ENCODE results near the gene TNFRSF13B.

Gene TNFRSF13B

DNA sequence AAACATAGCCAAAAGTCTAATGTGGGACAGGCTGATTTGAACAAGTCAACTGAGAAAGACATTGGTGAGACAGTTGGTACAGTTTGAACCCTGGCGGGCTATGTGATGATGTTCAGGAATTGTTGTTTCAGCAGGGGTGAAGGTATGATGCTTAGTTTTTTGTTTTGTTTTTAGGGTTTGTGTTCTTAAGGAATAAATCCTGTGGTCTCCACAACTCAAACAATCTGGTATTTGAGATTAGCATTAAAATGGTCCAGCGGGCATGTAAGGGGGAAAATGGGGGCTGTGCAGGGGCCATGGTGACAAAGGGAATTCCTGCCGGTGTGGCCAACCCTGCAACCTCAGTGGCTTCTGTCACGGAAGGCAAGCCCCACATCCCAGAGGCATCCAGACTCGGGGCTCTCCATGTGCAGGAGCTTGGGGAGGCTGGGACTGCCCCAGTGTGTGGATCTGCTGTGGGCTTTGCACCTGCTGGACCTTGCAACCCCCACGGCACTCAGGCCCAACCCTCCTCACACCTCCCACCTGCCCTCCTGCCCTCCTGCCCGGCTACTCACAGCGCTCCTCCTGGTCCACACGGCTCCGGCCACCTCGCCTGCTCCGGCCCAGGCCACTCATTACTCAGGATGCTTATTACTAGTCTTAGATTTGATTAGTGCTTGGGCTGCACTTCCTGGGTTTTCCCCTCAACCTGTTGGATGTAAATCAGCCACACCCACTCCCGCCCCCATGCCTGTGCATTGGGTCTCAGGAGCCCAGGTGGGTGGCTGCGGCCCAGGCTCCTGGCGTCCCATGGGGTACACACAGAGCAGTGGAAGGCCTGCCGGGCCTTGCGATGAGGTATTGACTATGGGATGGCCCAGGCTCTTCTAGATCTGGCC lies at the start of gene TNFRSF13B:
TNFRSF13B (minus strand) TSS at position 661 of the 881 bp plus-strand sequence; CDS start at position 618, 43 bp downstream.
- TF ChIP-seq, protein P1, sequence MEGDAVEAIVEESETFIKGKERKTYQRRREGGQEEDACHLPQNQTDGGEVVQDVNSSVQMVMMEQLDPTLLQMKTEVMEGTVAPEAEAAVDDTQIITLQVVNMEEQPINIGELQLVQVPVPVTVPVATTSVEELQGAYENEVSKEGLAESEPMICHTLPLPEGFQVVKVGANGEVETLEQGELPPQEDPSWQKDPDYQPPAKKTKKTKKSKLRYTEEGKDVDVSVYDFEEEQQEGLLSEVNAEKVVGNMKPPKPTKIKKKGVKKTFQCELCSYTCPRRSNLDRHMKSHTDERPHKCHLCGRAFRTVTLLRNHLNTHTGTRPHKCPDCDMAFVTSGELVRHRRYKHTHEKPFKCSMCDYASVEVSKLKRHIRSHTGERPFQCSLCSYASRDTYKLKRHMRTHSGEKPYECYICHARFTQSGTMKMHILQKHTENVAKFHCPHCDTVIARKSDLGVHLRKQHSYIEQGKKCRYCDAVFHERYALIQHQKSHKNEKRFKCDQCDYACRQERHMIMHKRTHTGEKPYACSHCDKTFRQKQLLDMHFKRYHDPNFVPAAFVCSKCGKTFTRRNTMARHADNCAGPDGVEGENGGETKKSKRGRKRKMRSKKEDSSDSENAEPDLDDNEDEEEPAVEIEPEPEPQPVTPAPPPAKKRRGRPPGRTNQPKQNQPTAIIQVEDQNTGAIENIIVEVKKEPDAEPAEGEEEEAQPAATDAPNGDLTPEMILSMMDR (IDR thresholded peaks at IDR 0.05; ENCODE audit: insufficient read depth, low read length, poor library complexity, severe bottlenecking), result no peak
- Histone ChIP-seq H3K9ac (ENCODE audit: low read length) (peak within 1 kb of the TSS; percentile 68), H3K27ac (ENCODE audit: low read depth, low read length) (peak within 1 kb of the TSS; percentile 94)

DNA sequence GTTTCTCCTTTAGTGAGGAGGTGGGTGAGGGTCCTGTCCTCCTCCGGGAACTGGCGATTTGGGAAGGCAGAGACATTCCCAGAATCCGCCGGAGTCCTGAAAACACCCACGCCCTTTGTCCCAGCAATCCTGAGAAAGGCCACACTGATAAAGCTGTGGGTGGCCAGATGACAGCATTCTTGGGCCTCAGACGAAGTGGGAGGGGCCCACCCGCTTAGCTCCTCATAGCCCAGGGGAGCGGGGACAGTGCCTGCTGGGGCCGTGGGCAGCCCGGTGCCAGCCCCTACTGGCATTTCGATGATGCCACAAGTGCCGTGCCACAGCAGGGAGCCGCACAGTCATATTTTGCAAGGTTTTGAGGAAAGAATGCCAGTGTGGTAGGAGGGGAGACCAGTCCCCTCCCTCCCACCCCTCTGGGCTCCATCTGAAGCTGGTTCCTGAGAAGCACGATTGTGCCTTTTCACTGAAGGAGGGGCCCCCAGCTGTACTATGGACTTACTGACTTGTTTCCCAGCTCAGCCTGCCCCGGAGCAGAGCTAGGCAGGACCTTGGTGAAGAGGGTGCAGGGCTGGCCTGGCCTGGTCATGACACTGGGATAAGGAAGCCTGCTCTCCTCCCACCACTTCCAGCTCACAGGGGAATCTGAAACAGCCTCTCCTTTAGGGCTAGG lies 49.4 kb upstream of the TNFRSF13B start:
- Histone ChIP-seq H3K9me2 (replicated peaks; ENCODE audit: insufficient read depth, low read length) (no peaks in the 10 kb centered on the region), H3K27ac (ENCODE audit: low read depth, low read length) (no peak overlapping the region), H4K20me1 (ENCODE audit: low read depth, low read length) (no peaks in the 10 kb centered on the region), H3K4me3 (ENCODE audit: insufficient read depth, low read length, poor library complexity, severe bottlenecking) (no peak overlapping the region), H3K9ac (ENCODE audit: low read length) (no peak overlapping the region), H3K36me3 (ENCODE audit: low read length) (no peaks in the 10 kb centered on the region), H3K9me3 (ENCODE audit: insufficient read depth, low read length) (no peaks in the 10 kb centered on the region), H3K79me2 (ENCODE audit: insufficient read depth, low read length) (no peaks in the 10 kb centered on the region), H3K4me2 (ENCODE audit: low read depth, low read length, poor library complexity, severe bottlenecking) (no peak overlapping the region), H2AFZ (ENCODE audit: low read depth, low read length, severe bottlenecking) (no peak overlapping the region), H3F3A (ENCODE audit: insufficient read depth) (no peaks in the 10 kb centered on the region), H3K27me3 (ENCODE audit: low read length) (no peaks in the 10 kb centered on the region)
- TF ChIP-seq, protein P1 (IDR thresholded peaks at IDR 0.05; ENCODE audit: insufficient read depth, low read length, poor library complexity, severe bottlenecking), result no peak
- no peak for TF ChIP-seq EZH2phosphoT487 (conservative IDR thresholded peaks at IDR 0.05; ENCODE audit: low read length)

More for the DNA sequence above, at the start of gene TNFRSF13B:
- Histone ChIP-seq H3F3A (ENCODE audit: insufficient read depth) (peaks cover 55% of the 10 kb centered on the region), H3K4me3 (ENCODE audit: insufficient read depth, low read length, poor library complexity, severe bottlenecking) (peak within 1 kb of the TSS; percentile 82), H3K79me2 (ENCODE audit: insufficient read depth, low read length) (peaks cover 46% of the 10 kb centered on the region), H3K27me3 (ENCODE audit: low read length) (no peaks in the 10 kb centered on the region), H3K36me3 (ENCODE audit: low read length) (peaks cover 4% of the 10 kb centered on the region; the same call in 1 of the 2 replicates), H4K20me1 (ENCODE audit: low read depth, low read length) (no peaks in the 10 kb centered on the region), H2AFZ (ENCODE audit: low read depth, low read length, severe bottlenecking) (no peak within 1 kb of the TSS), H3K9me2 (replicated peaks; ENCODE audit: insufficient read depth, low read length) (no peaks in the 10 kb centered on the region), H3K9me3 (ENCODE audit: insufficient read depth, low read length) (no peaks in the 10 kb centered on the region), H3K4me2 (ENCODE audit: low read depth, low read length, poor library complexity, severe bottlenecking) (peak within 1 kb of the TSS; percentile 78)

DNA sequence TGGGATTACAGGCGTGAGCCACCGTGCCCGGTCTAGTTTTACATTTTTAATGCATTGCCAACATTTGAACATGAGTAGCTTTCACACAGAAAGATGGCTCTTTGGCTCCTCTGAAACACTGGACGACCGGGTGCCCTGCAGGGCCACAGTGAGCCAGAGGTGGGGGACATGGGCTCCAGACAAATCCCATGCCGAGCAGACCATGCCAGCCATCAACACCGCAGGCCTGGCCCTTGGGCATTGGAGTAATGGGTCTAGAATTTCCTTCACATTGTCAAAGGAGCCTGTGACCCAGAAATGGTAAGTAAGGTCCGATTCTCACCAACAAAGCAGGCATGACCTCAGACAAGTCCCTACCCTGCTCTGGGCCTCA lies 48.9 kb upstream of the TNFRSF13B start:
- no peak overlapping the region for H3K4me3 ChIP-seq (ENCODE audit: insufficient read depth, low read length, poor library complexity, severe bottlenecking)
- H3K4me2 ChIP-seq (ENCODE audit: low read depth, low read length, poor library complexity, severe bottlenecking), result no peak overlapping the region
- H3K27ac ChIP-seq (ENCODE audit: low read depth, low read length), result no peak overlapping the region
- H3K79me2 ChIP-seq (ENCODE audit: insufficient read depth, low read length), result no peaks in the 10 kb centered on the region
- H3K36me3 ChIP-seq (ENCODE audit: low read length), result no peaks in the 10 kb centered on the region
- TF ChIP-seq, protein P1 (IDR thresholded peaks at IDR 0.05; ENCODE audit: insufficient read depth, low read length, poor library complexity, severe bottlenecking), result no peak
- TF ChIP-seq EZH2phosphoT487 (conservative IDR thresholded peaks at IDR 0.05; ENCODE audit: low read length), result no peak
- no peaks in the 10 kb centered on the region for H3K27me3 ChIP-seq (ENCODE audit: low read length)
- no peaks in the 10 kb centered on the region for H3F3A ChIP-seq (ENCODE audit: insufficient read depth)
- H3K9ac ChIP-seq (ENCODE audit: low read length), result no peak overlapping the region
- no peaks in the 10 kb centered on the region for H4K20me1 ChIP-seq (ENCODE audit: low read depth, low read length)
- no peaks in the 10 kb centered on the region for H3K9me3 ChIP-seq (ENCODE audit: insufficient read depth, low read length)
- H2AFZ ChIP-seq (ENCODE audit: low read depth, low read length, severe bottlenecking), result no peak overlapping the region
- no peaks in the 10 kb centered on the region for H3K9me2 ChIP-seq (replicated peaks; ENCODE audit: insufficient read depth, low read length)

All from SU-DHL-6 (cell line).